Spinal cord (tissue), 10 donors: Measurements from ENCODE around the gene ARHGAP10. TPM values are rescaled to one million over a fixed set of nuclear protein-coding genes. Genes with fewer than 3 reads are reported as not detected.

Experiments
- DNase-seq, 6 donors: peaks; one replicate each; pipeline versions ENCODE4 v3.0.0 to v3.0.0-alpha.2; 2013 to 2015; ENCODE audit warnings: low spot score in 6 of 6, low read depth in 4 of 6
- H3K27ac ChIP-seq: one replicate; pipeline ENCODE4 v1.5.1; 2013; ENCODE audit warnings: low read depth, low read length, control low read depth
- H3K27me3 ChIP-seq: one replicate; pipeline ENCODE4 v1.6.1; 2013; ENCODE audit warnings: low read length; ENCODE audit not compliant: control insufficient read depth, insufficient read depth
- H3K36me3 ChIP-seq: one replicate; pipeline ENCODE4 v1.6.1; 2013; ENCODE audit warnings: low read length; ENCODE audit not compliant: control insufficient read depth, insufficient read depth
- H3K4me1 ChIP-seq: one replicate; pipeline ENCODE4 v1.6.1; 2013; ENCODE audit warnings: low read length; ENCODE audit not compliant: control insufficient read depth, insufficient read depth
- H3K4me3 ChIP-seq: one replicate; pipeline ENCODE4 v1.5.1; 2013; ENCODE audit warnings: low read depth, low read length, control low read depth
- H3K9me3 ChIP-seq: one replicate; pipeline ENCODE4 v1.6.1; 2013; ENCODE audit warnings: low read length; ENCODE audit not compliant: control insufficient read depth, insufficient read depth
- WGBS: methylation state at CpG from one replicate; pipeline ENCODE4 v1.1.5; 2013; ENCODE audit warnings: missing lambda C conversion rate; ENCODE audit not compliant: insufficient coverage; 5-methylcytosine and 5-hydroxymethylcytosine counted together
- polyA plus RNA-seq, 2 donors: library from polyadenylated mRNA; unstranded; fragments of 120-200 nt; gene quantifications; one replicate each; pipeline ENCODE4 v1.2.1, GENCODE V29; 2013; ENCODE audit not compliant: insufficient read length in 2 of 2
- total RNA-seq, 2 donors: library from RNA; depleted of rRNA in 1 of 2; stranded (reverse); fragments of 120-200 nt in 1 of 2; fragments of >200 nt in 1 of 2; gene quantifications; one replicate each; pipeline versions ENCODE4 v1.2.3 to v1.2.4, GENCODE V29; 2013 to 2014
- donor health status: healthy.

The ARHGAP10 gene
- total and polyA plus RNA-seq, 4 donors, result 6.4 to 27.8 (median 17.4) TPM

DNA sequence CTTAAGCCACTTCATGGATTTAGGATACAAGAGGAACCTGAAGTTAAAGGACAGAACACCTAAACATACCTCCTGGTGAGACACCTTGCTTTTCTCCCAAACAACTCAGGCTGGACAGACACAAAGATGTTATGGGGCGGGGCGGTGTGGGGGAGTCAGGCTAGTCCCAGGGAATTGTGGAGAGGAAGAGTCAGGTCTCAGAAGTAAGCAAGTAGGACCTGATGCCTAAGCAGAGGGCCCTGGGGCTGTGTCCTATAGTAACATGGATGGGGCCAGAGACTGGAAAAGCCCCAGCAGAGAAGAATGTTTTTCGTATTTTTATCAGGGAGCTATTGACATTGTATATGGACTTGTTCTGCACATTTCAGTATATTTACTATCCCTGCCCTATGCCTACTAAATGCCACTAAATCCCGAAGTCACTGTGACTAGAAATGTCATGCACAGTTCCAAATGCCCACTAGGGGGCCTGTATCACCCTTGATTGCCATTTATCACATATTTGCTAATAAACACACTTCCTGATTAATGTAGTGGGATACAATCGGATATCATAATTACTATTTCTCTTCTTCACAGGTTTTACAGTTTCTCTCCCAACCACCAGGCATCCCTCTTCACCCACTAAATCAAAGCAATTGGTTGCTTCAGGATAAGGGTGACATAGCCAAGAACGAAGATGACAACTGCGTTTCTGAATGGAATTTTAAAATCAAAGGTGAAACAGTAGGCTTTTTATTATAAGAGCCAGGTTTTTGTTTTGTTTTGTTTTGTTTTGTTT lies 23.8 kb upstream of the ARHGAP10 start:
- Histone ChIP-seq H3K4me3 (no peak overlapping the region), H3K27ac (no peak overlapping the region), H3K27me3 (no peaks in the 10 kb centered on the region), H3K4me1 (no peaks in the 10 kb centered on the region), H3K36me3 (no peaks in the 10 kb centered on the region), H3K9me3 (no peaks in the 10 kb centered on the region)
- 84% methylated on average over 3 of the region's 7 CpGs for WGBS
- peak in 5 of 6 donors; percentile 7 to 69 (median 31) for DNase-seq

- Histone ChIP-seq H3K9me3 (no peaks in the 10 kb centered on the region), H3K4me1 (no peaks in the 10 kb centered on the region), H3K4me3 (no peak overlapping the region), H3K27ac (no peak overlapping the region), H3K27me3 (no peaks in the 10 kb centered on the region), H3K36me3 (no peaks in the 10 kb centered on the region)
- WGBS, result no CpG with 5 or more reads among the region's 5 CpGs
- DNase-seq, result no peak
Measured at GRCh38 chr4:147709999-147710398, 21.9 kb upstream of the ARHGAP10 start.

- no peak overlapping the region for H3K4me3 ChIP-seq
- H3K4me1 ChIP-seq, result no peaks in the 10 kb centered on the region
- H3K27ac ChIP-seq, result no peak overlapping the region
- H3K9me3 ChIP-seq, result no peaks in the 10 kb centered on the region
- 100% methylated on average over 4 of the region's 8 CpGs for WGBS
- DNase-seq, result no peak
- no peaks in the 10 kb centered on the region for H3K27me3 ChIP-seq
- H3K36me3 ChIP-seq, result no peaks in the 10 kb centered on the region
Measured at GRCh38 chr4:147714575-147715401, 17.1 kb upstream of the ARHGAP10 start.

GRCh38 chr4:147717878-147718277 lies 14.0 kb upstream of the ARHGAP10 start:
- DNase-seq, result no peak
- Histone ChIP-seq H3K27ac (no peak overlapping the region), H3K36me3 (no peaks in the 10 kb centered on the region), H3K4me3 (no peak overlapping the region), H3K4me1 (no peaks in the 10 kb centered on the region), H3K27me3 (no peaks in the 10 kb centered on the region), H3K9me3 (no peaks in the 10 kb centered on the region)
- WGBS, result no CpG with 5 or more reads among the region's 1 CpG

- WGBS, result 70% methylated on average over 3 of the region's 5 CpGs
- H3K27ac ChIP-seq, result no peak overlapping the region
- no peak for DNase-seq
Measured at GRCh38 chr4:147723326-147723725, 8.6 kb upstream of the ARHGAP10 start.

DNA sequence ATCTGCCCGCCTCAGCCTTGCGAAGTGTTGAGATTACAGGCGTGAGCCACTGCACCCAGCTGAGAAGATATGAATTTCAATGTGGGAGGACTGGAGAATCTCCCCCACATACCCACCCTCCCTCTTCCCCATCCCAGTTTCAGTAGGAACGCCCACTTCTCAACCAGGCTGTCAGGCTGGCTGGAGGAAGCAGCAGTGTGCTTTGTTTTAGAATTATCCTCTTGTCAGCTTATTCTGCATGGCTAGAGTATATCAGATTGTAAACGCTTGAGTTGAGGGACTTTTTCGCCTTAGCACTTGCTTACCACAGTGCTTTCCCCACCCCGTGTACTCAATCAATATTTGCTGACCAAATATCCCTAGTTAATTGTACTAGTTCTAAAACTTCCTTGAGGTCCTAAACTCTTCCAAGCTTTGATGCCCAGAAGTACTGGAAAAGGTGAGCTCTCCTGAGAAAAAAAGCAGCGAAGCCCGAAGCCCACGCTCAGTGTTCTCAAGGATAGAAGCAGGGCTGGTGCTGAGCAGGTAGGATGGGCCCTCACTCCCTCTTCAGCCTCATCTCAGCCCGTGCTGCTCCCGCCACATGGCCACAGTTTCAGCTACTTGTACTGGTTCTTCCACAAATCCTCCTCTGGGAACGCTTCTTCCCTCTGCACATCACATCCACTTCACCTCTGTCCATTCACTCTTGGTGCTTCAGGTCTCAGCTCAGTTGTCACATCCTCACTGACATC lies 7.3 kb upstream of the ARHGAP10 start:
- H3K27me3 ChIP-seq, result no peaks in the 10 kb centered on the region
- no peak overlapping the region for H3K4me3 ChIP-seq
- no peaks in the 10 kb centered on the region for H3K9me3 ChIP-seq
- H3K27ac ChIP-seq, result no peak overlapping the region
- no peaks in the 10 kb centered on the region for H3K36me3 ChIP-seq
- WGBS, result 86% methylated on average over 6 of the region's 13 CpGs
- DNase-seq, result no peak
- no peaks in the 10 kb centered on the region for H3K4me1 ChIP-seq

More at GRCh38 chr4:147723326-147723725, 8.6 kb upstream of the ARHGAP10 start:
- Histone ChIP-seq H3K4me1 (no peaks in the 10 kb centered on the region), H3K27me3 (no peaks in the 10 kb centered on the region), H3K9me3 (no peaks in the 10 kb centered on the region), H3K36me3 (no peaks in the 10 kb centered on the region), H3K4me3 (no peak overlapping the region)

DNA sequence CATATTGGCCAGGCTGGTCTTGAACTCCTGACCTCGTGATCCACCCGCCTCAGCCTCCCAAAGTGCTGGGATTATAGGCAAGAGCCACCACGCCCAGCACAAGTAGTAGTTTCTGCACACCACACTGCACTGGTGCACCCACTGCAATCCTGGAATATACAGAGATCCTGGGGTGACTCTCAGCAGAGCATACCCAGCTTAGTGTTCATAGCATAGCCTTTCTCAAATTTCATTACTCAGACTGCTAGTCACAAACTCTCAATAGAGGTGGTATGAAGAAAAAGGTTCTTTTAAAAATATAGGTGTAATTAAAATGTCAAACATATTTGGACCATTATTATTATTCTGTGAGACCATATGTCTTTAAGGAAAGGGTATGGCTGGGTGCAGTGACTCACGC lies 6.2 kb upstream of the ARHGAP10 start:
- Histone ChIP-seq H3K36me3 (no peaks in the 10 kb centered on the region), H3K27me3 (no peaks in the 10 kb centered on the region), H3K4me1 (no peaks in the 10 kb centered on the region), H3K9me3 (no peaks in the 10 kb centered on the region), H3K27ac (no peak overlapping the region), H3K4me3 (no peak overlapping the region)
- DNase-seq, result no peak
- 100% methylated on average over 2 of the region's 4 CpGs for WGBS

DNA sequence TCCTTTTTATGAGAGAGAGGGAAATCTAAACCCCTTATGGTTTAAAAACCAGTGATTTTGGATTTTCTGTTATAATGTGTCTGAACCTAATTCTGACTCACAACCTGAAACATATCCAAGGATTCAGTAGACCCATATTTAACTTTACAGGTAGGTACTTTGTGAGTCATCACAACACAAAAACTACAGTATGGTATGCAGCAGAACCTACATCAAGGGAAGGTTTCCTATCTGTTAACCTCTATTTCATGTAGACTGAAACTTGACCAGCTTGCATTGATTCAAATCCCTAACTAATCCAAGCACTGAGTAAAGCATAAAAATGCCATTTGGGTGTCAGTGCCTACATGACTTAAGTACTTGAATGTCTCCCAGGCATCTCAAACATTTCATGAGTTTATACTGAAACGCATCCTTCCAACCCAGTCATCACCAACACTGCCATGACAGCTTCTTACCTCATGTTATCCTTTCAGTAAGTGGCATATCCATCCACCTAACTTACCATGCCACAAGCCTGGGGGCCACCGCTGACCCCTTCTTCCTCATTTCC lies 4.3 kb upstream of the ARHGAP10 start:
- Histone ChIP-seq H3K4me3 (no peak overlapping the region), H3K9me3 (no peaks in the 10 kb centered on the region), H3K27me3 (peaks cover 5% of the 10 kb centered on the region), H3K27ac (no peak overlapping the region), H3K36me3 (no peaks in the 10 kb centered on the region), H3K4me1 (peaks cover 8% of the 10 kb centered on the region)
- DNase-seq, result no peak
- WGBS, result 97% methylated on average over 2 of the region's 2 CpGs

DNA sequence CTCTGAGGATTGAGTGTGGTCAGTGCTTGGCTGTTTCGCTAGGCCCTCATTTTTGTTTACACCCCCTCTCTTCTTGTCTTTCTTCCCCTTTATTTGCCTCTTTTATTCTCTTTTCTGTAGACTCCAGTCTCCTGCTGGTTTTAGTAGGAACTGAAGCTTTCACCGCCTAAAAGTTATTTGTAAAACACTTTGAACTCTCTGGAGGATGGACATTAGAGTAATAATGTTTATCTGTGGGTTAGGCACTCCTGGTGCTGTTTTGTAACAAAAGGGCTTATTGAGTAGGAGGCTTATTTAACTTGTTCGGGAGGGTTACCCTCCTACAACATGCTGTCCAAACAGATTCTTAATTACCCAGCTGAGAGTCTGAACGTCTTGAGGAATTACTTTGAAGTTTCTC lies 1.6 kb upstream of the ARHGAP10 start:
- no peaks in the 10 kb centered on the region for H3K36me3 ChIP-seq
- H3K9me3 ChIP-seq, result no peaks in the 10 kb centered on the region
- H3K27ac ChIP-seq, result no peak overlapping the region
- peak in 2 of 6 donors; percentile 20 to 29 for DNase-seq
- WGBS, result no CpG with 5 or more reads among the region's 4 CpGs
- H3K4me3 ChIP-seq, result no peak overlapping the region
- peaks cover 22% of the 10 kb centered on the region for H3K4me1 ChIP-seq
- H3K27me3 ChIP-seq, result peaks cover 26% of the 10 kb centered on the region
